D341Med (cell line): ENCODE results near the gene ZSWIM5.

Experiments used
- DNase-seq: peaks from one replicate; pipeline ENCODE4 v3.0.0; 2012; ENCODE audit warnings: low spot score

Gene ZSWIM5

DNA sequence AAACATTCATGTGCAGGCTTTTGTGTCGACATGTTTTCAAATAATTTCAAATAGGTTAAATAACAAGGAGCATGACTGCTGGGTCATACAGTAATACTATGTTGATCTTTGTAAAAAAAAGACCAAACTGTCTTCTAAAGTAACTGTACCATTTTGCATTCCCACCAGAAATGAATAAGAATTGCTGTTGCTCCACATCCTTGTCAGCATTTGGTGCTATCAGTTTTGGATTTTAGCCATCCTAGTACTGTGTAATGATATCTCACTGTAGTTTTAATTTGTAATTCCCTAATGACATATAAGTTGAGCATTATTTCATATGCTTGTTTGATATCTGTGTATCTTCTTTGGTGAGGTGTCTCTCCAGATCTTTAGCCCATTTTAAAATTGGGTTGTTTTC is 182.7 kb downstream of the ZSWIM5 start:
- DNase-seq = no peak

DNA sequence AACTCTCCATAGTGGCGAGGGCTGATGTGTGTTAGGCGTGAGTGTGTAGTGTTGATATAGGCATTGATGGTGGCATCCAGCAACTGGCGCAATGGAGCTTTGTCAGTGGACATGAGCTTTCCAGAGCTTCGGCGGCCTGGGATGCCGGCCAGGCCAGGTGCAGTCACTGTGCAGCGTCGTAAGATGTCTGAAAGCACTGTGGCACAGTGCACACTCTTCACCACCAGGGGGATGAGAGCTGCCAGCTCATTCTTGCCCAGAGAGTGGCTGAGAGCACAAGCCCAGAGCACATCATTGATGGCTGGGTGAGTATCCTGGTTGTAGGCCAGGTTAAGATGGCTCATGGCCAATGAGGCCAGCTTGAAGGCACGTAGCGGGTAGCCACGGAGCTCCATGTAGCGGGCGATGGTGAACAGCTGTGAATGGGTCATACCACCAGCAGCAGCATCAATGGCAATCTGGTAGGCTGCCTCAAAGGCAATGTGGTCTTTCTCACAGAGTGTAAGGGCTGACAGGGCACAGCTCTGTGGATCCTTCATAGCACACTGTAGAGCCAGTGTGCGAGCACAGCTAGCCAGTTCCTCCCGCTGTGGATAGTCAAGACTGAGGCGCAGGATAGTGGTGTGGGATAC is 187.7 kb downstream of the ZSWIM5 start:
- peak; percentile 73 for DNase-seq

DNA sequence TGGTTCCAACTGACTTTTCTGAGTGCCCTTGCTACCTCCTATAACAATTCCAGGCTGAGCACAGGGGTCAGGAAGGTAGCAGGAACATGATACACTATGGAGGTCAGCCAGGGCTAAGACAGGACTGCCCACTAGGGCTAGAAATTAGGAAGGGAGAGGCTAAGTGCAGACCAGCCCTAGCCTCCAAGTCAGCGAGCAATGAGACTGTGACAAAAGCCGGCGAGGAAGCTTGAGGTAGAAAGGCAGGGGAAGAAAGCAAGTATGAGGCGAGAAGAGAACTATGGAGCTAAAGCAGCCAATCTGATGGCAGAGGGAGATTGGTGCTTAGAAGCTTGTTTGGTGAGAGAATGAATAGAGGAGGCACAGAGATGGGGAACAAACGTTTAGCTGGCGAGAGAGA is 189.6 kb downstream of the ZSWIM5 start:
- no peak for DNase-seq

DNA sequence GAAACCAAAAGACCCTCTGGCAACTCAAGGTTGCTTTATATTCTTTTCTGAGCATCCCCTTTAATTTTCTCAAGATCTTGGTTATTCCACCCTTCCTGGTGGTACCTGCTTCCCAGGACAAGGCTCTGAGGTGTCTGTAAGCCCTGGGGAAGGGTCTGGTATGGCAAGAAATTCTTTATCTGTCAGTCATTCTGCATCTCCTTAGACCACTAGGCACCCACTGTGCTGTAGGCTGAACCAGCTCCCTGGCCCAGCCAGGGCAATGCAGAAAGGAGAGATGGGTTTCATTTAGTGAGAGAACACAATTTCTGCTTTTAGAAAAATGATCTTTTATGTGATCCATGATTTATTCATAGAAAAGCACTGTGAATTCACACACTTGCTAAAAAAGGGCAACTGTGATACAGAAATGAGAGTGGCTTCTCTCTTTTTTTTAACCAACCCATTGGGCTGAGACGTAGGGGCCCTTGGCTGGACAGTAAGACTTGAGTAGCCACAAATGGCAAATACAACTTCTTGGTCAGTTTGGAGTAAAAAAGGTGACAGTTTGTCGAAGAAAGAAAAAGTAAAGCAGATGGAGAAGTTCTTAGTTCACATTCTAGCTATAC is 190.2 kb downstream of the ZSWIM5 start:
- no peak for DNase-seq

DNA sequence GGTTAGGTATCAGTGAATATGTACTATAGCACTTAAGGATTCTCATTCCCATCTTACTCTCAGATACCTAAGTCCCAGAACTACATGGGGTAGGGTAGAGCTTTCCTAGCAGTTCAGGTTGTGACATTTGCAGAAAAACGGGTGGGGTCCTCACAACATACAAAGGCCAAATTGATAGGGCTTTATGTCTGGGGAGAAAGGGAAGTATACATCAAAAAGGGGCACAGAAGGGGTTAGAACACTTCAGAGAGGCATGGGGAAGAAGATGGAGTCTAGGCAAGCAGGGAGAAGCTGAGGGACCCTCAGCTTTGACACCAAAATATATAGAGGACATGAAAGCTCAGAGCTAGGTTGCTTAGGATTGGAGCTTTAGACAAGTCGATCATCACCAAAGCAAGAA is 190.7 kb downstream of the ZSWIM5 start:
- DNase-seq = no peak

DNA sequence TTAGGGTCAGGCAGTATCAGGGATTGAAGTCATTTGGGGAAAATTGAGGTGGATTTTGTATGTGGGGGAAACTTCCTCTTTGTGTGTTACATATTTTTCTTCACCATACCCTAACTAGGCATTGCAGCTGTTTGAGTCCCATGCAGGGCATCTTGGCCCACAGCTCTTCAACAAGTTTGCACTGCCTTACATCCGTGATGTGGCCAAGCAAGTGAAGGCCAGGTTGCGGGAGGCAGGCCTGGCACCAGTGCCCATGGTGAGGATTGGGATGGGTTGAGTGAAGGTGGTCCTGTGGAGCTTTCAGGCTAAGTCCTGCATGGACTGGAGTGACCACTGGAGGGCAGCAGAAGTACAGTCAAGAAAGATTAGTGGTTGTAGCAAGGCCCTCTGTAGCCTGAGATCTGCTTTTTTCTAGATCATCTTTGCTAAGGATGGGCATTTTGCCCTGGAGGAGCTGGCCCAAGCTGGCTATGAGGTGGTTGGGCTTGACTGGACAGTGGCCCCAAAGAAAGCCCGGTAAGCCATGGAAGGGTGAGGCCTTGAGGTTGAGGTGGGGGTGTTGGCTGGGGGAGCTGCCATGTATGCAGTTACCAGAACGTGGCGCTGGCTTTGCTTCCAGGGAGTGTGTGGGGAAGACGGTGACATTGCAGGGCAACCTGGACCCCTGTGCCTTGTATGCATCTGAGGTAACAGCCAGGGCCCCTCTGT is 191.9 kb downstream of the ZSWIM5 start:
- DNase-seq = peak; percentile 72

DNA sequence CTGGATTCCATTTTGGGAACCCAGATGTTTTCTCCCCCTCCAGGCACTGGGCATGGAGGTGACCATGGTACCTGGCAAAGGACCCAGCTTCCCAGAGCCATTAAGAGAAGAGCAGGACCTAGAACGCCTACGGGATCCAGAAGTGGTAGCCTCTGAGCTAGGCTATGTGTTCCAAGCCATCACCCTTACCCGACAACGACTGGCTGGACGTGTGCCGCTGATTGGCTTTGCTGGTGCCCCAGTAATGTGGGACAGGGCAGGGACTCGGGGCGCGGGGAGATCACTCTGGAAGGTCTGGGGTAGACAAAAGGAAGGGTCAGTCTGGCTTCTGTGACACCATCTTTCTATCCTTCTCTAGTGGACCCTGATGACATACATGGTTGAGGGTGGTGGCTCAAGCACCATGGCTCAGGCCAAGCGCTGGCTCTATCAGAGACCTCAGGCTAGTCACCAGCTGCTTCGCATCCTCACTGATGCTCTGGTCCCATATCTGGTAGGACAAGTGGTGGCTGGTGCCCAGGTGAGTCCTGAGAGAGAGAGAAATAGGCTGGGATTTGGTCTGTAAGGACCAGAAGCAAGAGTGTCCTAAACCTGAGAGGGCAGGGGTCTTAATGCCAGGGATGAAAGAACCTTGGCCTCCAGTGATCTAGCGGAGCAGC is 192.7 kb downstream of the ZSWIM5 start:
- no peak for DNase-seq

DNA sequence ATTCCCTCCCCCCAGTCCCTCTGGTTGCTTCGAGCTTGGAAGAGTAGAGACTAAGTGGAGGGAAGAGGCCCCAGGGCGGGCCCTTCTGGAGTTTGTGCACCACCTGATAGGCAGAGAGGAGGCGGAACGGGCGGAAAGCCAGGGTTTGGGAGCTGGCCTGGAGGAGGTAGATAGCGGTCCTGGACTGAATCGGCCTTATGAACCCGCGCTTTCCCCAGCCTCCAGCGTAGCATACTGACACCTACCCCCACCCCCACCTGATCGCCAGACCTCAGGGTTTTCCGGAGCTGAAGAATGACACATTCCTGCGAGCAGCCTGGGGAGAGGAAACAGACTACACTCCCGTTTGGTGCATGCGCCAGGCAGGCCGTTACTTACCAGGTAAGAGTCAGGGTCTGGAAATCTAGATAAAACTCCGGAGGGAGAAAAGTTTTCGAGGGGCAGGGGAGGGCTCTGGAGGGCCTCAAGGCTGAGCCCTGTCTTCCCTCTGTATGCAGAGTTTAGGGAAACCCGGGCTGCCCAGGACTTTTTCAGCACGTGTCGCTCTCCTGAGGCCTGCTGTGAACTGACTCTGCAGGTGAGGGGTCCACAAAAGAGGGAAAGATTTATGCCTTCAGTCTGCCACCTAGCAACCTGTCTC is 193.6 kb downstream of the ZSWIM5 start:
- peak; percentile 45 for DNase-seq

DNA sequence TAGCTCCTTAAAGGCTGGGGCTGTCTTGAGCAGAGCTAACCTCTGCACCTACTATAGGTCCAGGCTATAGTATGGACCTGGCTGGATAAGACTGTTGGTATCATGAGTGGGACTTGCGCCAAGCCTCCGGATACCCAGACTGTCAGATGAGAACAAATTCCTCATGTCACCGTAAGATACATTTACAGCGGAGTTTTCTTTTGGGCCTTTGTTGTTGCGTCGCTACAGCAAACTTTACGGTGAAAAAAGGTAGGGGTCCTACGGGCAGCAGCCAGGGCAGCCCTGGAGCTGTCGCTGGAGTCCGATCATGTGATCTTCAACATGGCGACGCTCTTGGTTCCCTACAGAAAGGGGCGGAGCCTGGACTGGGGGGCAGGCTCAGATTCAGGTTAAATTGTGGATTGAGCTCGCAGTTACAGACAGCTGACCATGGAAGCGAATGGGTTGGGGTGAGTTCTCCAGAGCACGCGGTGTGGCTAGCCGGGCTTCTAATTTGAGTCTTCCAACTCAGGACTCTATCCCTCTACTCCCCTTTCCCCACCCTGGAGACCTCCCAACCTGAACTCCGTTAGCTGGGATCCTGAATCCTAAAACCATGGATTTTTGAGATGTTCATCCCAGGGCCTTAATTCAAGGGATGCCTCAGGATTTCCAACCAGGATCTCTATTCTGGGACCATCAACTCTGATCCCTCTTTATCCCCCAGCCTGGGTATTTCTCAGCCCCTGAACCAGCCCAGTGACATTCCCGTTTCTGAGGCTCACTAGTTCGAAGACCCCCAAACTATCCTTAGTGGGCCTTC is 194.4 kb downstream of the ZSWIM5 start, which contains the start of gene UROD:
Gene UROD (plus strand): TSS at position 418 of the 802 bp plus-strand sequence. CDS start 12 bp downstream, at position 430.
- peak; percentile 91 for DNase-seq

DNA sequence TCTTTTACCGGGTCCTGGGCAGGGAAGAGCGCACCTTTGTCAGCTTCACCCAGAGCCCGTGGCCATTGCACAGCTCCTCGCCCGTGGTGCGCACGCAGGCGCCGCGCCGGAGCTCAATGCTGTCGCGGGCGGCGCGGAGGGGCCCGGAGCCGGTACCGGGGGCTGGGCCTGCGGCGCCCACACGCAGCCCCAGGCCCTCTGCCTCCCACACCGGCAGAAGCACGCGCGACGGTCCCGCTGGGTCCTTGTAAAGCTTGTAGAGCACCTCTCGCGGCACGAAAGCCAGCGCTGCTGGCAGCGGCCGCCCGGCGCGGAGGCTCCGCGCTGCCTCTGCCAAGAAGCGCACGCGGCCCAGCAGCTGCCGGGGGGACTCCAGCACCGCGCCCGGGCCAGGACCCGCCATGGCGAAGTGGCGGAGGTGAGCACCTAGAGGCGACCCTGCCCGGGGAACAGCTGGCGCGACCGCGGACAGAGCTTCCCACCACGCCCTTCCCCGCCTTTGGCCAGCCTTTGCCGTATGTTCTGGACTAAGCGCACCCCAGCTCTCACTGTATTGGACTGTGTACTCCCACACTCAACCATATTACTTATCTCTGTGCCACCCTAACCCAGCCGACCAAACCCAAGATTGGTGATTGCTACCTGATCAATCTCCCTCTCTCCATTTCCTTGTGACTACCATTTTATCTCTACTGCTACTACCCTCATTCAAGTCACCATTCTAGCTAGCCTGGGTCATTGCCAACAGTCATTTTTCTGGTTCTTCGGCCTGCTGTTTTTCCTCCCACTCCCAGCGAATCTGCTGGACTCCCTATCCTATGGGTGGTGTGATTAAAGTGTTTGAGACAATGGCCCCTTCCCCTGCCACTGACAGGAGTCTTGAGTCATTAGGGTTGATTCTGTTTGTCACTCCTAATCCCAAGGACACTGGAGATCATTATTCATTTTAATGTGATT is 195.3 kb downstream of the ZSWIM5 start, which contains the start of gene HECTD3:
Gene HECTD3 (minus strand): TSS at position 470 of the 957 bp plus-strand sequence. CDS start 67 bp downstream, at position 403.
- DNase-seq = peak; percentile 82

DNA sequence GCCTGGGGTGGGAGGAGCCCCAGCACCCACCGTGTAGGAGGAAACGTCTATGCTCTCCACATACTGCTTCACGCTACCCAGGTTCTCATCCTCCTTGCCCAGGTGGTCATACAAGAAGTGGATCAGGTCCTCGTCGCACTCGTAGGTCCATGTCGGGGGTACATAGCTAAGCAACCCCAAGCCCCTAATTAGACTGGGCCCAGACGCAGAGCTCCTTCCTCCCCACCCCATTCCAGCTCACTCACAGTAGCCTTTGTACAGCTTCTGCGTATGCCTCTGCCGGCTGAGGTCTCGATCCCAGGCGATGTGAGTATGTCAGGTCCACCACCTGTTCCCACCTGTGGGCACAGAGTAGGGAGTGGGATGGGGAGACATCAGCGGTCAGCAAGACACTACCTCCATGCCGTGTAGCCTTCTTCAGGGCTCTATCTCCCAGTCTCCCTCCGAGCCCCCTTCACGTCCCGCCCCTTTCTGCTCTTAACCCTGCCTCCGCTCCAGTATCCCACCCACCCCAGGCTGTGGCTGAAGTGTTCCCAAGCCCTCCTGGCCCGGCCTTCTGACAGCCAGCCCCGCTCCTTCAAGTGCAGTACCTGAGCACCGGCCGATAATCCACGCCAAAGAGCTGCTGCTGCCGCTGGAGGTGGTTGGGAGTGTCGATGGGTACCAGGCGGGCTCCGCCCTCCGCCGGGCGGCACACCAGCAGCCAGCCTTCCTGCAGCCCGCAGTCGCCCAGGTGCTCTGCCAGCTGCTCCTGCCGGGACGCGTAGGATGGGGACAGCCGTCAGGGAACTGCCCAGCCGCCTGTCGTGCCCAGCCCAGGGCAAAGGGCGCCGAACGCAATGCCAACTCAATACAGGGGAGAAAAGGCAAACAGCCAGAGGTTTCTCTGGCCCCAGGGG is 196.2 kb downstream of the ZSWIM5 start:
- peak; percentile 73 for DNase-seq

DNA sequence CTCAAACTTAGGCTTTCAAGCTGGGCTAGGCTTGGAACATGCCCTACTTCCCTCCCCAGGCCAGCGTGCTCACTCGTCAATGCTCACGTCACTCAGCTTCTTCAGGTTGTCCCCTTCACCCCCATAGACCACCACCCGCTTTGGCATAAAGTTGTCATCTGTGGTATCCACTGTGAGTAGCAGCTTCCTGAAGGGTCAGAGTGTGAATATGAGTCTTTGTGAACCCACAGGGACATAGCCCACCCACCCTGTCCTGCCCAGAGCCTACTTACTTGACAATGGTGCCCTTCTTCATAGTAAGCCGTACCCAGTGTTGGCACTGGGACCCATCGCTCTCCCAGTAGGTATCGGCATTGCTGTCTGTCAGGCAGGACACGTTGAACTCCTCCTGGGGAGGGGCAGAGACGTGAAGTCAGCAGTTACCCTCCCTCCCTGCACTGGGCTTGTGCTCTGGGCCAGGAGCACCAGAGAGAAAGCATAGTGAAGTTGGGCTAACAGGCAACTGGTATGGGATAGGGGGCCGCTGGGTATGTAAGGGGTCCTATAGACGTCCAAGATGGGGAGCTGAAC is 197.0 kb downstream of the ZSWIM5 start:
- no peak for DNase-seq

DNA sequence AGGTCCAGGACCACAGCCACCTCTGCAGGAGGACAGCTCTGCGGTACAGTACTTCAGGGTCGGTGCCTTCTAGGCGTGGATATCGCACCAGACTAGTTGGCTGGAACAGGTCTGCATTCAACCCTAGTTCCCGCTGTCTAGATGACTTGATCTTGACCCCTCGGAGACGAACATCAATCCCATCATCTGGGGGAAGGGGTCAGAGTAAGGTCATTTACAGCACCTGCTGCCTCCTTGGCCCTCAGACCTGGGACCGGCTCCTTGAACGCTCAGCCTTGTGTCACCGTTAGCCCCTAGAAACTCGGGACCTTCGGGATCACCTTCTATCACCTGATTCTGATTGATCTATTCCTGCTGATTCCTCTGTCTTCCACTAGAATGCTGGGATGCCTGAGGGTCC is 197.9 kb downstream of the ZSWIM5 start:
- no peak for DNase-seq

DNA sequence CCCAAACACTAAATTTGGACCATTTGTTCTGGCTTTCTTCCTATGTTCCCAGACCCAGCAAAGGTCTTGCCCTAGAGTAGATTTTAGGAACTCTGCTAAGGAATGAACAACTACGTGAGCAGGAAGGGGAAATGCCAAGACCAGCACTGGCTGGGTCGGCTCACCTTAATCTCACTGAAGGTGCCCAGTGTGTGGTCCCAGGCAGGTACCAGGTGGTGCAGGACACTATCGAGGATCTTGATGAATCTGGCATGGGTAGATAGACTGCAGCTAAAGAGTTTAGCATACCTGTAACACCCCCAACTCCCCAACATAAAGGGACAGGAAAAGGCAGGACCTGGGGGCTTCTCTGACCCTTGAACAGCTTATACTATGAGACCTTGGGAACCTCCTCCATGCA is 198.3 kb downstream of the ZSWIM5 start:
- DNase-seq = no peak

DNA sequence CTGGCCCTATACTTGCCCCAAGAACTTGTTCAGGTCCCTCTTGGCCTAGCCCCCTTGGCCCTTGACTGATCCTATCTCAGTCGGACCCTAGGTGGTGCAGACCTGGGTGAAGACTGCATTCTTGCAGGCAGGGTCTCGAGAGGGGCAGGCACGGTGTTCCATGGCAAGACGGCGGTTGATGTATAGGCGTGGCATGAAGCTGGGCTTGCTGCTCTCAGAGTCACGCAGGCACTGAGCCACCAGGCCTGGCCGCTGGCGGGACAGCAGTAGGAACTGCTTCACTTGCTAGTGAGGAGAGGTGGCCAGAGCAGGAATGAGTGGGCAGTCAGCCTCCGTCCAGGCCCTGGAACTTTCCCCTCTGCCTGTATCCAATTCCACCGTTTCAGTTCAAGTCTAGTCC is 199.1 kb downstream of the ZSWIM5 start:
- no peak for DNase-seq

DNA sequence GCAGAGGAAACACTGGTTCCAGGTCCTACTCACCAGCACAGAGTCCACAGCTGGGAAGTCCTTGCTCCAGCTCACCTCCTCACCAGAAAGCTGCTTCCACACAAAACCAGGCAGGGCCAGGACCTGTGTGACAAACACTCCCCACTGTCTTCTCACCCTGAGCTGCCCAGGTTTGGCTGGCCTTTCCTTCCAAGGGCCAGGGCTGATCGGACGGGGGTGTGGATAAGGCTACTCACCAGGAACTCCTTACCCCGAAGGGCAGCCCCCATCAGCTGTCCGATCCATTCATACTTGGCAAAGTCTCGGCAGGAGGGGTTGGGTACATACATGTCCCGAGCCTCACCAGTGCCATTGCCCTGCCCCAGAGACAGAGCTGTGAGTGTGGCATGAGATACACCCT is 200.6 kb downstream of the ZSWIM5 start:
- no peak for DNase-seq

DNA sequence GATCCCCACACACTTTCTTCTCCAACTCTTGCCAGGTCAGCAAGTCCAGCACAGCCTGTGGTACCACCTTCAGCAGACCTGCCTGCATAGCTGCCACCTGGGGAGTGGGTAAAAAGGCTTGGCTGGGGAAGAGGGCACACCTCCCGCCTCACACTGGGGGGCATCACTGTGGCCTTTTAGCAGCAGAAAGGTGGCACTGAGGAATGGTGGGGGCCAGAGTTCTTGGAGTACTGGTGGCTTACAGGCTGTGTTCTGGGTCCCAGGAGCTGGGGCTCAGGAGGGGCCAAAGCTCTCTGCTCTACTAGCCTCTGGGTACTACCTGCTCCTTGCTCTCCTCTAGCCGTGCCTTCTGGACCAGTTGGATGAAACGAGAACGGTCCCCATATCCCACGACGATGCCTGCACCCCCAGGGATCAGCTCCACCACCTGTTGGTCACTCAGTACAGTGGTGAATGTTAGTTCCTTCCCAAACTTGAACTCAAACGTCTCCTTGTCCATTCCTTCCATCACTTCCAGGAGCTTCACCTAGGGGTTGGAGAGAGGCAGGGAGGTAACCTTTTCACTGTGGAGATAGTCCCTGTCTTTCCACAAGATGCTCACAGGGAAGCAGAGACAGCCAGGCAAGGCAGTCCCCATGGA is 202.0 kb downstream of the ZSWIM5 start:
- DNase-seq = no peak

DNA sequence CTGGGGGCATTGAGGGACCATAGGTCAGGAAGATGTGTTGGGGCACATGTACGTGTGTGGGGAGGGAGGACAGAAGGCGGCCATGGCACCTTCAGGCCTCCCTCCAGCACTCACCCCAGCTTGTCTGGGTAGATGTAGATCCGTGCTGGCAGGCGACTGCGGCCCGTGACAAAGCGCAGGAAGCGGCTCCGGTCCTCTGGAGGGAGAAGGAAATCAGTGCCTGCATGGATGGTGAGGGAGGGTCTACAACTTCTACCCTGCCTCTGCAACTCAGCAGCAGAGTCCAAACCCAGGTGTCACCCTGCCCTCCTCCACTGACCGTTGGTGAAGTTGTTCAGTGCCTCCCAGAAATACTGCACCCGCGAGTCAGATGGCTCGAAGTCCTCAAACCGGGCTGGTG is 202.7 kb downstream of the ZSWIM5 start:
- DNase-seq = no peak
